ENCODE data around the gene PIWIL4.

DNA sequence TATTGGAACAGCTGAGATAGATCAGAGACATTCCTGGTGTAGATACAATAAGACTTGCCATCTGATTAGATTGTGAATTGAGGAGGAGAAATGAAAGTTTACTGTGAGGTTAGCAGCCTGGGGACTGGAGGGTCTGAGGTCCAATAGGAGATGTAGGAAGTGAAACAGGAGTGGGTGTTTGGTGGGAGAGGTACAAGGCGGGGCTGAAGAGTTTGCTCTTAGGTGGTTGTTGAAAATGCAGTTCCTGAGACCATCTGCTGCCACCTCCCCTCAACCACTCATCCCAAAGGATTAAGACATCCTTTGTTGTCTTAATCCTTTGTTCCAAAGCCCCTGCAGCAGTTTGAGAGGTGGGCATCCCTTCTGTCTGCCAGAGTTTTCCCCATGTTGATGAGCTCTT, 14.8 kb downstream of the PIWIL4 start:
- TF ChIP-seq EZH2phosphoT487 (IDR thresholded peaks at IDR 0.05; ENCODE audit: borderline replicate concordance, low read length) (no peak), EZH2 (IDR thresholded peaks at IDR 0.05; ENCODE audit: low read length, unreplicated experiment) (no peak)
- TF ChIP-seq, protein P1, sequence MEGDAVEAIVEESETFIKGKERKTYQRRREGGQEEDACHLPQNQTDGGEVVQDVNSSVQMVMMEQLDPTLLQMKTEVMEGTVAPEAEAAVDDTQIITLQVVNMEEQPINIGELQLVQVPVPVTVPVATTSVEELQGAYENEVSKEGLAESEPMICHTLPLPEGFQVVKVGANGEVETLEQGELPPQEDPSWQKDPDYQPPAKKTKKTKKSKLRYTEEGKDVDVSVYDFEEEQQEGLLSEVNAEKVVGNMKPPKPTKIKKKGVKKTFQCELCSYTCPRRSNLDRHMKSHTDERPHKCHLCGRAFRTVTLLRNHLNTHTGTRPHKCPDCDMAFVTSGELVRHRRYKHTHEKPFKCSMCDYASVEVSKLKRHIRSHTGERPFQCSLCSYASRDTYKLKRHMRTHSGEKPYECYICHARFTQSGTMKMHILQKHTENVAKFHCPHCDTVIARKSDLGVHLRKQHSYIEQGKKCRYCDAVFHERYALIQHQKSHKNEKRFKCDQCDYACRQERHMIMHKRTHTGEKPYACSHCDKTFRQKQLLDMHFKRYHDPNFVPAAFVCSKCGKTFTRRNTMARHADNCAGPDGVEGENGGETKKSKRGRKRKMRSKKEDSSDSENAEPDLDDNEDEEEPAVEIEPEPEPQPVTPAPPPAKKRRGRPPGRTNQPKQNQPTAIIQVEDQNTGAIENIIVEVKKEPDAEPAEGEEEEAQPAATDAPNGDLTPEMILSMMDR (conservative IDR thresholded peaks at IDR 0.05; ENCODE audit: low read depth, low read length), result no peak
